HL-60 (cell line): ENCODE data around the gene SYNPO2.
A peak's percentile ranks its signal among the peaks of the same experiment; 100 is the strongest.
"Not testable (repeated sequence)": the region's sequence is repeated elsewhere in the genome, so short reads cannot be mapped to it uniquely, and the experiment has no call there.

Source experiments
- DNase-seq, 2 experiments: peaks; one replicate each; pipeline ENCODE4 v3.0.0-alpha.2; 2010 to 2020; ENCODE audit warnings: low read depth in 1 of 2, low spot score in 1 of 2
- H3K27ac ChIP-seq: fragments of 250-450 bp; sonication (Bioruptor Pico); replicated peaks from 2 replicates; pipeline ENCODE4 v1.5.1; 2020; ENCODE audit warnings: mild to moderate bottlenecking, moderate library complexity
- H3K27me3 ChIP-seq: fragments of 250-450 bp; sonication (Bioruptor Pico); 2 replicates; pipeline ENCODE4 v1.5.1; 2021; ENCODE audit warnings: mild to moderate bottlenecking, moderate library complexity; ENCODE audit not compliant: insufficient read depth, poor library complexity, severe bottlenecking
- H3K4me3 ChIP-seq: replicated peaks from 2 replicates; pipeline ENCODE4 v1.5.1; 2011; ENCODE audit warnings: mild to moderate bottlenecking, control low read depth, low read length; ENCODE audit not compliant: insufficient read depth
- CTCF ChIP-seq: IDR thresholded peaks from one replicate; pipeline ENCODE4 v1.5.1; 2011; ENCODE audit warnings: low read length, control low read depth, inconsistent platforms; ENCODE audit not compliant: insufficient read depth
- GABPA ChIP-seq: IDR thresholded peaks from 2 replicates; pipeline ENCODE4 v1.6.1; 2012; ENCODE audit warnings: low read depth
- POLR2AphosphoS5 ChIP-seq: IDR thresholded peaks from 2 replicates; pipeline ENCODE4 v1.6.1; 2012; ENCODE audit warnings: low read depth
- SPI1 ChIP-seq: IDR thresholded peaks from 2 replicates; pipeline ENCODE4 v1.6.1; 2012; ENCODE audit warnings: low read depth, mild to moderate bottlenecking, borderline replicate concordance
- TF ChIP-seq, protein P1 (sequence below): IDR thresholded peaks from 2 replicates; pipeline ENCODE4 v1.6.1; 2012; ENCODE audit warnings: low read depth; ENCODE audit not compliant: insufficient replicate concordance

Gene SYNPO2

GRCh38 chr4:119000400-119000799, 111.7 kb downstream of the SYNPO2 start:
- Histone ChIP-seq H3K27me3 (no peaks in the 10 kb centered on the region), H3K27ac (no peak overlapping the region), H3K4me3 (no peak overlapping the region)
- no peak for DNase-seq
- no peak for TF ChIP-seq CTCF
- no peak for TF ChIP-seq SPI1
- TF ChIP-seq GABPA: no peak
- TF ChIP-seq POLR2AphosphoS5: no peak
- TF ChIP-seq, protein P1, sequence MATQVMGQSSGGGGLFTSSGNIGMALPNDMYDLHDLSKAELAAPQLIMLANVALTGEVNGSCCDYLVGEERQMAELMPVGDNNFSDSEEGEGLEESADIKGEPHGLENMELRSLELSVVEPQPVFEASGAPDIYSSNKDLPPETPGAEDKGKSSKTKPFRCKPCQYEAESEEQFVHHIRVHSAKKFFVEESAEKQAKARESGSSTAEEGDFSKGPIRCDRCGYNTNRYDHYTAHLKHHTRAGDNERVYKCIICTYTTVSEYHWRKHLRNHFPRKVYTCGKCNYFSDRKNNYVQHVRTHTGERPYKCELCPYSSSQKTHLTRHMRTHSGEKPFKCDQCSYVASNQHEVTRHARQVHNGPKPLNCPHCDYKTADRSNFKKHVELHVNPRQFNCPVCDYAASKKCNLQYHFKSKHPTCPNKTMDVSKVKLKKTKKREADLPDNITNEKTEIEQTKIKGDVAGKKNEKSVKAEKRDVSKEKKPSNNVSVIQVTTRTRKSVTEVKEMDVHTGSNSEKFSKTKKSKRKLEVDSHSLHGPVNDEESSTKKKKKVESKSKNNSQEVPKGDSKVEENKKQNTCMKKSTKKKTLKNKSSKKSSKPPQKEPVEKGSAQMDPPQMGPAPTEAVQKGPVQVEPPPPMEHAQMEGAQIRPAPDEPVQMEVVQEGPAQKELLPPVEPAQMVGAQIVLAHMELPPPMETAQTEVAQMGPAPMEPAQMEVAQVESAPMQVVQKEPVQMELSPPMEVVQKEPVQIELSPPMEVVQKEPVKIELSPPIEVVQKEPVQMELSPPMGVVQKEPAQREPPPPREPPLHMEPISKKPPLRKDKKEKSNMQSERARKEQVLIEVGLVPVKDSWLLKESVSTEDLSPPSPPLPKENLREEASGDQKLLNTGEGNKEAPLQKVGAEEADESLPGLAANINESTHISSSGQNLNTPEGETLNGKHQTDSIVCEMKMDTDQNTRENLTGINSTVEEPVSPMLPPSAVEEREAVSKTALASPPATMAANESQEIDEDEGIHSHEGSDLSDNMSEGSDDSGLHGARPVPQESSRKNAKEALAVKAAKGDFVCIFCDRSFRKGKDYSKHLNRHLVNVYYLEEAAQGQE: no peak

- TF ChIP-seq POLR2AphosphoS5: no peak
- TF ChIP-seq SPI1: no peak
- no peak for TF ChIP-seq CTCF
- TF ChIP-seq, protein P1: no peak
- TF ChIP-seq GABPA: no peak
- no peak overlapping the region for H3K27ac ChIP-seq
- no peak overlapping the region for H3K4me3 ChIP-seq
- no peak for DNase-seq
- no peaks in the 10 kb centered on the region for H3K27me3 ChIP-seq
Observed at GRCh38 chr4:119002476-119002875, 113.8 kb downstream of the SYNPO2 start.

DNA sequence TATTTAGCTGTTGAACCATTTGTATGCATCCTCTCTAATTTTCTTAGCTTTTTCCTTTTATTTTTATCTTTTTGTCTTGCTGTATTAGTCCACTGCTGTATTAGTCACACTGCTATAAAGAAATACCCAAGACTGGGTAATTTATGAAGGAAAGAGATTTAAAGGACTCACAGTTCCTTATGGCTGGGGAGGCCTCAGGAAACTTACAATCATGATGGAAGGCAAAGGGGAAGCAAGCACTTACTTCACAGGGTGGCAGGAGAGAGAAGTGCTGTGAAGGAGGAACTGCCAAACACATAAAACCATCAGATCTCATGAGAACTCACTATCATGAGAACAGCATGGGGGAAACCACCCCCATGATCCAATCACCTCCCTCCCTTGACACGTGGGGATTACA, 114.3 kb downstream of the SYNPO2 start:
- H3K4me3 ChIP-seq, H3K27ac ChIP-seq, H3K27me3 ChIP-seq: not testable (repeated sequence)
- peak; percentile 77; the same call in 1 of the 2 replicates for TF ChIP-seq SPI1
- DNase-seq: peak in 1 of 2 experiments; percentile 69

DNA sequence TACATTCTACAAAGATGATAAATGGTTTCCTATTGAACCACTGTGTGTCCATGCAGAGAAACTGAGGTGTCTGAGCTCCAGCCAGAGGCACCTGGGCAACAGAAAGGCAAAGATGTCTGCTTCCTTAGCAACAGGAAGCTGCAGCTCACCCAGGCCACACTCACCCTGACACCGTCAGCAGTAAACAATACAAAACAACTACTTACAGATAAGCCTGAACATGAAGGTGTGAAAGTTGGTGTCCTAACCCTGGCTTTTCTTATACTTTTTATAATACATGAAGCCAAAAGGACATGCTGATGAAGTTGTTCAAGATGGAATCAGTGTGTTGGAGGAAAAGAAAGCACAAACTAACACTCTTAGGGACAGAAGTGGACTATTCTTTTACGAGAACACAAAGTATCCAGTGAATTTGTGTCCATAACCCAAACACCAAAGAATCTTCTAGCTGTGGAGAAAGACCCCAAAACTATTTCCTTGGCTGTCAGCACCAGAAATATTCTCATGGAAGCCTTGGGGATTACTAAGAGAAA, 117.3 kb downstream of the SYNPO2 start:
- Histone ChIP-seq H3K27ac (no peak overlapping the region), H3K27me3 (no peaks in the 10 kb centered on the region), H3K4me3 (no peak overlapping the region)
- no peak for DNase-seq
- TF ChIP-seq SPI1 (no peak), GABPA (no peak), POLR2AphosphoS5 (no peak), CTCF (no peak)
- TF ChIP-seq, protein P1: no peak
